Neuronal stem cell (in vitro differentiated cells): Measurements from ENCODE around the gene SPX.

Source experiments
- DNase-seq: peaks from one replicate; pipeline ENCODE4 v3.0.0-alpha.2; 2013; ENCODE audit warnings: low spot score
- H2AFZ ChIP-seq: one replicate; pipeline ENCODE4 v1.6.1; 2013; ENCODE audit warnings: mild to moderate bottlenecking, low read length, inconsistent platforms
- H2AK5ac ChIP-seq: 2 replicates; pipeline ENCODE4 v1.6.1; 2013; ENCODE audit warnings: low read depth, mild to moderate bottlenecking, inconsistent platforms, low read length, moderate library complexity, mixed read lengths
- H2BK120ac ChIP-seq: 2 replicates; pipeline ENCODE4 v1.6.1; 2013; ENCODE audit warnings: low read depth, mild to moderate bottlenecking, inconsistent platforms, low read length, moderate library complexity, mixed read lengths
- H2BK12ac ChIP-seq: one replicate; pipeline ENCODE4 v1.6.1; 2013; ENCODE audit warnings: low read length, inconsistent platforms
- H2BK15ac ChIP-seq: 2 replicates; pipeline ENCODE4 v1.6.1; 2013; ENCODE audit warnings: mild to moderate bottlenecking, low read length, inconsistent platforms, mixed read lengths
- H2BK5ac ChIP-seq: one replicate; pipeline ENCODE4 v1.6.1; 2013; ENCODE audit warnings: inconsistent platforms, mild to moderate bottlenecking, low read length, moderate library complexity
- H3K14ac ChIP-seq: one replicate; pipeline ENCODE4 v1.6.1; 2013; ENCODE audit warnings: low read length, inconsistent platforms
- H3K18ac ChIP-seq: 2 replicates; pipeline ENCODE4 v1.6.1; 2013; ENCODE audit warnings: low read length, inconsistent platforms
- H3K23ac ChIP-seq: 2 replicates; pipeline ENCODE4 v1.6.1; 2013; ENCODE audit warnings: low read depth, mild to moderate bottlenecking, mixed read lengths, low read length, inconsistent platforms; ENCODE audit not compliant: poor library complexity
- H3K27ac ChIP-seq: replicated peaks from 3 replicates; pipeline ENCODE4 v1.5.1; 2013; ENCODE audit warnings: low read length, inconsistent platforms
- H3K27me3 ChIP-seq, 3 experiments: 2 replicates each; pipeline ENCODE4 v1.6.1; 2013; ENCODE audit warnings: low read length in 3 of 3, mild to moderate bottlenecking in 2 of 3, inconsistent platforms in 1 of 3, low read depth in 1 of 3, mixed read lengths in 1 of 3, moderate library complexity in 1 of 3; ENCODE audit not compliant: control insufficient read depth in 3 of 3, insufficient read depth in 3 of 3
- H3K36me3 ChIP-seq, 2 donors: replicated peaks in 1 of 2; 2 replicates each; pipeline ENCODE4 v1.6.1; 2013; ENCODE audit warnings: low read length in 2 of 2; ENCODE audit not compliant: control insufficient read depth in 2 of 2, insufficient read depth in 2 of 2
- H3K4ac ChIP-seq: 2 replicates; pipeline ENCODE4 v1.6.1; 2013; ENCODE audit warnings: inconsistent platforms, mild to moderate bottlenecking, low read length, moderate library complexity
- H3K4me1 ChIP-seq, 2 donors: 1 replicate in 1 of 2; 2 replicates in 1 of 2; pipeline ENCODE4 v1.6.1; 2013; ENCODE audit warnings: low read length in 2 of 2, low read depth in 1 of 2; ENCODE audit not compliant: control insufficient read depth in 2 of 2, insufficient read depth in 1 of 2
- H3K4me2 ChIP-seq: one replicate; pipeline ENCODE4 v1.6.1; 2013; ENCODE audit warnings: mild to moderate bottlenecking, low read length, inconsistent platforms; ENCODE audit not compliant: insufficient read depth, poor library complexity, severe bottlenecking
- H3K4me3 ChIP-seq, 2 donors: 2 replicates each; pipeline ENCODE4 v1.5.1; 2013; ENCODE audit warnings: low read length in 2 of 2, mild to moderate bottlenecking in 2 of 2, inconsistent platforms in 1 of 2, moderate library complexity in 1 of 2
- H3K79me1 ChIP-seq: one replicate; pipeline ENCODE4 v1.6.1; 2013; ENCODE audit warnings: low read depth, mild to moderate bottlenecking, inconsistent platforms, low read length, moderate library complexity
- H3K9ac ChIP-seq: one replicate; pipeline ENCODE4 v1.6.1; 2013; ENCODE audit warnings: mild to moderate bottlenecking, low read depth, low read length, inconsistent platforms; ENCODE audit not compliant: poor library complexity
- H3K9me3 ChIP-seq, 2 donors: replicated peaks in 1 of 2; 2 replicates each; pipeline versions ENCODE3 to v1.6.1; 2013; ENCODE audit warnings: low read length in 2 of 2, mild to moderate bottlenecking in 2 of 2, inconsistent platforms in 1 of 2, low read depth in 1 of 2, mixed read lengths in 1 of 2, moderate library complexity in 1 of 2; ENCODE audit not compliant: control insufficient read depth in 2 of 2, insufficient read depth in 1 of 2
- H4K8ac ChIP-seq: one replicate; pipeline ENCODE4 v1.6.1; 2013; ENCODE audit warnings: low read depth, mild to moderate bottlenecking, inconsistent platforms, low read length, moderate library complexity
- H4K91ac ChIP-seq: one replicate; pipeline ENCODE4 v1.6.1; 2013; ENCODE audit warnings: low read length, low read depth, mild to moderate bottlenecking, inconsistent platforms; ENCODE audit not compliant: poor library complexity
- WGBS, 2 donors: extraction: QIAGEN DNeasy Blood & Tissue Kit; methylation state at CpG; one replicate each; pipeline ENCODE4 v1.1.7; 2013; ENCODE audit warnings: missing lambda C conversion rate in 2 of 2, mixed read lengths in 1 of 2; ENCODE audit not compliant: insufficient read length in 2 of 2, insufficient replicate concordance in 1 of 2; ENCODE audit errors: extremely low coverage in 2 of 2; 5-methylcytosine and 5-hydroxymethylcytosine counted together

Gene SPX

GRCh38 chr12:21547437-21547836 lies 21.3 kb downstream of the SPX start:
- H3K4me2 ChIP-seq: no peak overlapping the region
- no peaks in the 10 kb centered on the region for H3K27me3 ChIP-seq
- no peak overlapping the region for H3K23ac ChIP-seq
- no peak for DNase-seq
- H3K14ac ChIP-seq: no peak overlapping the region
- no peak overlapping the region for H2BK15ac ChIP-seq
- H4K8ac ChIP-seq: no peak overlapping the region
- H2AFZ ChIP-seq: no peak overlapping the region
- H2BK5ac ChIP-seq: no peak overlapping the region
- H3K27ac ChIP-seq: no peak overlapping the region
- H3K18ac ChIP-seq: no peak overlapping the region
- H4K91ac ChIP-seq: no peak overlapping the region
- H3K36me3 ChIP-seq: no peaks in the 10 kb centered on the region
- H3K9ac ChIP-seq: no peak overlapping the region
- no peaks in the 10 kb centered on the region for H3K9me3 ChIP-seq
- no peak overlapping the region for H2AK5ac ChIP-seq
- no peak overlapping the region for H3K4me3 ChIP-seq
- no peak overlapping the region for H2BK120ac ChIP-seq
- H3K79me1 ChIP-seq: no peaks in the 10 kb centered on the region
- H2BK12ac ChIP-seq: no peak overlapping the region
- WGBS, 2 donors: no CpG with 5 or more reads among the region's 1 CpG
- no peak overlapping the region for H3K4ac ChIP-seq
- no peaks in the 10 kb centered on the region for H3K4me1 ChIP-seq

- Histone ChIP-seq H2BK12ac (no peak overlapping the region), H3K18ac (no peak overlapping the region), H2BK120ac (no peak overlapping the region), H4K8ac (no peak overlapping the region), H3K36me3 (no peaks in the 10 kb centered on the region), H3K27me3 (no peaks in the 10 kb centered on the region), H3K9me3 (no peaks in the 10 kb centered on the region), H3K27ac (no peak overlapping the region), H3K9ac (no peak overlapping the region), H3K4me2 (no peak overlapping the region), H3K4me3 (no peak overlapping the region), H2BK5ac (no peak overlapping the region), H2AFZ (no peak overlapping the region), H3K4ac (no peak overlapping the region), H3K4me1 (no peaks in the 10 kb centered on the region), H3K79me1 (no peaks in the 10 kb centered on the region), H4K91ac (no peak overlapping the region), H2BK15ac (no peak overlapping the region), H2AK5ac (no peak overlapping the region), H3K23ac (no peak overlapping the region), H3K14ac (no peak overlapping the region)
- WGBS, 2 donors: no CpG with 5 or more reads among the region's 4 CpGs
- DNase-seq: no peak
Measured at GRCh38 chr12:21551841-21552465, 25.9 kb downstream of the SPX start.

GRCh38 chr12:21552635-21553328 lies 26.7 kb downstream of the SPX start:
- Histone ChIP-seq H3K4me3 (no peak overlapping the region), H3K4me2 (no peak overlapping the region), H3K79me1 (no peaks in the 10 kb centered on the region), H4K91ac (no peak overlapping the region), H2BK120ac (no peak overlapping the region), H2BK12ac (no peak overlapping the region), H3K27me3 (no peaks in the 10 kb centered on the region), H3K9ac (no peak overlapping the region), H3K4ac (no peak overlapping the region), H3K9me3 (no peaks in the 10 kb centered on the region), H3K18ac (no peak overlapping the region), H3K27ac (no peak overlapping the region), H2BK5ac (no peak overlapping the region), H2AFZ (no peak overlapping the region), H3K23ac (no peak overlapping the region), H3K14ac (no peak overlapping the region), H3K36me3 (no peaks in the 10 kb centered on the region), H2BK15ac (no peak overlapping the region), H4K8ac (no peak overlapping the region), H2AK5ac (no peak overlapping the region), H3K4me1 (no peaks in the 10 kb centered on the region)
- WGBS, 2 donors: 100% methylated on average over 2 of the region's 6 CpGs; no CpG with 5 or more reads in 1 of the 2 donors
- no peak for DNase-seq

GRCh38 chr12:21553329-21553675 lies 27.2 kb downstream of the SPX start:
- no peak for DNase-seq
- H3K18ac ChIP-seq: no peak overlapping the region

More at GRCh38 chr12:21553329-21553675, 27.2 kb downstream of the SPX start:
- no peaks in the 10 kb centered on the region for H3K27me3 ChIP-seq
- no peak overlapping the region for H3K27ac ChIP-seq
- H2BK12ac ChIP-seq: no peak overlapping the region
- H3K4me1 ChIP-seq: no peaks in the 10 kb centered on the region
- H3K23ac ChIP-seq: no peak overlapping the region
- H3K79me1 ChIP-seq: no peaks in the 10 kb centered on the region
- H4K8ac ChIP-seq: no peak overlapping the region
- no peak overlapping the region for H2BK15ac ChIP-seq
- no peak overlapping the region for H3K4me2 ChIP-seq
- H3K4ac ChIP-seq: no peak overlapping the region
- no peak overlapping the region for H2BK120ac ChIP-seq
- H3K9me3 ChIP-seq: no peaks in the 10 kb centered on the region
- no peak overlapping the region for H2AFZ ChIP-seq
- no peak overlapping the region for H3K9ac ChIP-seq
- no peaks in the 10 kb centered on the region for H3K36me3 ChIP-seq
- H3K14ac ChIP-seq: no peak overlapping the region
- no peak overlapping the region for H3K4me3 ChIP-seq
- H2BK5ac ChIP-seq: no peak overlapping the region
- no peak overlapping the region for H2AK5ac ChIP-seq
- no peak overlapping the region for H4K91ac ChIP-seq
